ENCODE results near the gene ANXA2R.

ANXA2R gene

DNA sequence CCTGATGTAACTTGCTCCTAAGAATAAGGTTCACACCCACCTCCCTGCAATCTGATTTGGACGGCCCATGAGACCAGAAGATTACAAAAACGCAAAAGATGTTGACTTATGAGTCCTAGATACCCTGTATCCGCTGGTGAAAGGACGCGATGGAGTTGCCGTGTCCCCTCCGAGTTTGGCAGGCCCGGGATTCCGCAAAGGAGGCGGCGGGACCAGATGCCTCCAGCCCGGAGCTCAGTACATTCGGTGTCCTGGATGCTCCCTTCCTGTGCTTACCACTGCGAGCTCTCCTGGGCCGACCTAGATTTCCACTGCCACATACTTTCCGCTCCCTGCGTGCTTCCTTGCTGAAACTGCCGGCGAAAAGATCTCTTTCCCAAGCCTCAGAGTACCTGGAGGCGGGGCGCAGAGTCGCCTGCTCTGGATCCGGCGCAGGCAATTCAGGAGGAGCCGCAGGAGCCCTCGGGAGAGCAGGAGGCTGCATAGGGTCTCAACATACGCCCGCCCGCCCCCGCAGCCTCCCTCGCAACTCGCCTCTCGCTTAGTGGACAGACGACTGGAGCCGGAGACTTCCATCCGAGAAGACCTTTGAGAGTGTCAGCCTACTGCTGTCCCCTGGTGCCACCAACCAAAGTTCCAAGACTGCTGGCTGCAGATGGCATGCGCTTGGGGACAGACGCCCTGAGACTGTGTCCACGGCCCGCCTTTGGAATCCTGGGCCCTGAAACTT lies 39.8 kb downstream of the ANXA2R start:
- no peak for DNase-seq (ENCODE audit: low read depth)

DNA sequence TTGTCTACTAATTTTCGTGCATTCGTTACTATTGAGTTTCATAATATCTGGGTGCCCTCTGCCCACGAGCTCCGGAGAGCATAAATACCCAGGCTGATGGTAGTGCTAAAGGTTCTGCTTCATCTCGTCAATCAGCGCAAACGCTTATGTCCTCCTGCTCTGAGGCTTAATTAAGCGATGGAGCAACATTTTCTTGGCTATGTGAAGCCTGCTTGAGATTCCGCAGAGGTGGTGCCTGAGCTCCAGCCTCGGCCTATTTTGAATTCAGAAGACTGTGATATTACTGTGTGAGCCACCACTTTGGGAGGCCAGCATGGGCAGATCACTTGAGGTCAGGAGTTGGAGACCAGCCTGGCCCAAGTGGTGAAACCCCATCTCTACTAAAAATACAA lies 44.8 kb downstream of the ANXA2R start:
- no peak for DNase-seq (ENCODE audit: low read depth)

DNA sequence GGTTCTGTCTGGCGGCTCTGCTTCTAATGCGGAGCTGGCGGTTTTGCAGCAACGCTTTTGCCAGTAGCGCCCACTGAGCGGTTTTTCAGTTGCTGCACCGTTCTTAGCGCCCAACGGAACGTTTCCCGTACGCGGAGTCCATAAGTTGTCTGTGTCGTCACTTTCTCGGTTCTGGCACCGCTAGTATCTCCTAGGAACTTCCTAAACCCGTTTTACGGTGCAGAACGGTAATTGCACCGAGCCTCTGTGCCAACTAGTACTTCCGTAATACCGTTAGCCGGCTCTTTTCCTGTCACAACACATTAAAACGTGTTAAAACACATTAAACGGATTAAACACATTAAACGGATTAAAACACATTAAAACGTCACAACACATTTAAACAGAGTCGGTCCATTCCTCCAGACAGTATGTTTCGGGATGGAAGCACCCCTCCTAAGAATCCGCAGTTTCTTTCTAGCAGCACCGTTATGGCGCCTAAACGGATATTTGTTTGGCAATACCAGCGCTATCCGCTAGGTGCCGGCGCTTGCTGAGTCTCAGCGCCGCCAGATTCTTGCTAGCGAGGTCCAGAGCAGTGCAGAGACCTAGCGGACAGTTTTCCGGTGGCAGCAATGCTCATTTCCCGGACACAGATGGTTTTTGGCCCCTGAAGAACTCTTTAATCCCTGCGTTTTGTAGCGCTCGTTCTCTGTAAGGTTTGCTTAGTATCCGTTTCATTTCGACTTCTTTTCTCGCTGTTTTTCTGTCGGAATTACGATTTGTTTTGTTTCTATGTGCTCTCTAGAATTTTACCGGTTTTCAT lies 45.4 kb downstream of the ANXA2R start:
- DNase-seq (ENCODE audit: low read depth), result peak; percentile 79

DNA sequence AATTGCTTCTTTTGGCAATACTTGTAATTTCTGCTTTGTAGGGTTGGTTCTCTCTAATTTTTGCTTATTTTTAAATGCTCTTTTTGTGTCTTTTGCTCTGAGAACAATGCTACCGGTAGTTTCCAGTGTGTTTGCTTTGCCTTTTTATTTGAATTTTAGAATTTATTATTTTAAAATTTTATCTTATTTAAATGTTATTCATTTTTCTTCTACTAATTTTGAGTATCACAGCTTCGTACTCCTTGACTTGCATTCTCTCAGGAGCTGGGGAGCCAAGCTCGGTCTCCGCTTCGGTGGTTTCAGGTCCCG lies 45.9 kb downstream of the ANXA2R start:
- no peak for DNase-seq (ENCODE audit: low read depth)

DNA sequence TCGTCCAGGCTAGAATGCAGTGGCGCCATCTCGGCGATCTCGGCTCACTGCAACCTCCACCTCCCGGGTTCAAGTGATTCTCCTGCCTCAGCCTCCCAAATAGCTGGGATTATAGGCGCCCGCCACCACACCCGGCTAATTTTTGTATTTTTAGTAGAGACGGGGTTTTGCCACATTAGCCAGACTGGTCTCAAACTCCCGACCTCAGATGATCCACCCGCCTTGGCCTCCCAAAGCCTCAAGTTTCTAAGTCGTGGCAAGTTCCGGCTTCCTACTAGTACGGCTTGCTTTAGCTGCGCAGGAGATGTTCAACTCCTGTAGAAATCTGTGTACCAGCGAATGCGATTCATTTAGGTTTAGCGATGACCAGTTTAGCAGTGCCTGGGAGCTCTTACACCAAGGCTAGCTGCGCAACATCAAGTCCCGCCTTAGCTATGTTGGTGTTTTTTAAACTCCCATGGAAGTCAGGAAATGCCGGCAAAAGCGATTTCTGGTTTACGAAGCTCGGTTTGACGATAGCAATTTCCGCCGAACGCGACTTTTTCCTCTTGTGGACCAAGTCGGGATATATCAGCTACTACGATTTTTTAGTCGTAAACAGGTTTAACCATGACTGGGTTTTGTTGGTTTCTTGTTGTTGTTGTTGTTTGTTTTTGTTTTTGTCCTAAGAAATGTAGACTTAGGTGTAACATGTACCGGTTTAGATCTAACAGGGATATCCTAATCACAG lies 46.4 kb downstream of the ANXA2R start:
- DNase-seq (ENCODE audit: low read depth), result no peak

DNA sequence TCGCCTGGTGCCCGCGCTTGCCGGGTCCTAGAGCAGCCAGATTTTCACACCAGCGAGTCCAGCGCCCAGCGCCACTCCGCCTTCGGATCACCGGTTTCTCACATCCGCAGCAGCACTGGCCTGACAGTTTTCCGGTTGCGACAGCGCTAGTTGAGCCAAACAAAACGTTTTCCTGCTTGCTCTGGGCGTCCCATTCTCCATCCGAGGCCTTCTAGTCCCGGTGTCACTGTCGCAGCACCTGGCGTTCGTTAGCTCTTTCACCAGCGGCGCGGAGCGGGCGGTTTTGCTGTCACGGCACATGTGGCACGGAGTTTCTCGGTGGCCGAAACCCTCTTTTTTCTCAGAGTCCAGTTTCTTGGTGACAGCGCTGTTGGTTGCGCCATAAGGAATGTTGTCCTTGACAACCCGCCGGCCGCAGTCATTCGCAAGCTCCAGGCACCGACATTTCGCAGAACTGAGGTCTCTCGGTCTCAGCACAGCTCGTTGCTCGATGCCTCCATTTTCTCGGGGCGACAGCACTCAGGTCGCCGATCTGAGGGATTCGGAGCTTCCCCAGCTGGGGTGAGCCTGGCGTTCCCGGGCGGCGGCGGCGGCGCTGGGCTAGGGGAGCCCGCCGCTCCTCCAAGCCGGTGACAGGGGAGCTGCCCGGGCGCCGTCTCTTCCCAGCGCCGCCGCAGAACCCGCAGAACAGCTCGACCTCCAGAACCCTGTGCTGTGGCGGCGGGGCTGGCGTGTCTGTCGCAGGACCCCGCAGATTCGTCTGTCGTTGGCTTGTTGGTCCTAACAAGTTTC lies 47.8 kb downstream of the ANXA2R start:
- peak; percentile 54 for DNase-seq (ENCODE audit: low read depth)

DNA sequence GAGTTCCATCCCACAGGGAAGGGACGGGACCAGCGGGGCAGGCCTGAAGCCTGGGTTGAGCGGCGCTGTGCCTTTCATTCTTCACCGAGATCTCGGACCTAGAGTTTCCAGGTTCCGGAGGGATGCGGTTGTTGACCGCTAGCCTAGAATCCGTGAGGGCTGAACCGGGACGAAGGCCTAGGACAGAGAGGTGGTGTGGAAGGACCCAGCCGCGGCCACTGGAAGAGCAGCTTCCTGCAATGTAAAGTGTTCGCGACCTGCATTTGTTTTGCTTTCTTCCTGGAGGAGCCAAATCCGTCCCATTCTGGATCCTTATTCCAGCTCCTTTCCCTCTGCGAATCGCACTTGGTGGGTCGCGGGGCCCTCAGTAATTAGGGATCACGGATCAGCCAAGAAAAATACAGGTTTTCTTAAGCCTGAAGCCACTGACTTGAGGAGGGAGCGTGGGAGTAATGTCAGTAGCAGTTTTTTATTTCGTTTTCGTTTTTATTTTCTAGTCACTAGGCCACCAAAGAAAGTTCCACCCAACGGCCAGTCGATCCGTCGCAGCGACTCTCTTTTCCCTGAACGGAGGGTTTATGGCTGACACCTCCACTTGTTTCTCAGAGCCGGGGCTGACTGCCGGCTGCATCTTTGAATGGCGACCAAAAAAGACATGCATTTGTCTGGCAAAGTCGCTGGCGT lies 48.6 kb downstream of the ANXA2R start:
- DNase-seq (ENCODE audit: low read depth), result no peak

DNA sequence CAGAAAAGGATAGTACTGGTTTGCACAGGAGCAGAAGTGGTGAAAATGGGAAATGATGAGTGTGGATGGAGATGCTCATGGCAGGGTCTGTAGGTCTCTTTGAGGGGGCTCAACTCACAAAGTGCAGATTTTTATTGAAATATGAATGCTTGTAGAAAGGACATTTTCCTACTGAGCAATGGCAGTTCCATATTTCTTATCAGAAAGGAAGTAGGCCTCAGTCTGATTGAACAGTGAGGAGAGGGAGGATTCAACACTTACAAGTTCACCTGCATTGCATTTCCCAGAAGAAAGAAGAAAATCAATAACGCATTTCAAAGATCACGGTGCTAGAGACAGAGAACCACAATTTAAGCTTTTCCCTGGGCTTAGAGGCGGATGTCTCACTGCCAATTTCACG lies 49.2 kb downstream of the ANXA2R start:
- DNase-seq (ENCODE audit: low read depth), result no peak

Data from activated T-cell treated with anti-CD3 and anti-CD28 coated beads for 1 hour (primary cell).